Stimulated activated CD4-positive, alpha-beta T cell treated with anti-CD3 and anti-CD28 coated beads, Interleukin-4, amount 100 ng/mL, for 1 hour (primary cell): ENCODE data around the gene CD1D.
"Not testable (repeated sequence)": the region's sequence is repeated elsewhere in the genome, so short reads cannot be mapped to it uniquely, and the experiment has no call there.

Experiments
- DNase-seq: peaks from one replicate; pipeline ENCODE4 v3.0.0-alpha.2; 2020

CD1D gene

GRCh38 chr1:158180741-158181576, at the start of gene CD1D:
TSS of gene CD1D (plus strand) at chr1:158180895. CDS start at chr1:158181102, 207 bp downstream.
- DNase-seq, result no peak

DNA sequence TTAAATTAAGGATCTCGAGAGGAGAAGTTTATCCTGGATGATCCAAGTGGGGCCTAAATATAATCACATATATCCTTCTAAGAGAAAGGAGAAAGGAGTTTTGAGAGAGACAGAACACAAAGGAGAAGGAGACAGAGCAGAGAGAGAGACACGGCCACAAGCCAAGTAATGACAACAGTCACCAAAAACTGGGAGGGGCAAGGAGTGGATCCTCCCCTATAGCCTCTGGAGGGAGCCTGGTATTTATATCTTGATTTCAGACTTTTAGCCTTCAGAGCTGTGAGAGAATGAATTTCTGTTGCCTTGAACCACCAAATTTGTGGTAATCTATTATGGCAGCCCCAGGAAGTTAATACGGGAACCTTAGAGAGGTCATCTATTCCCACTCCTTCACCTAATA, 49.5 kb upstream of the CD1D start:
- no peak for DNase-seq

GRCh38 chr1:158140764-158141192, 39.9 kb upstream of the CD1D start:
- no peak for DNase-seq

GRCh38 chr1:158145173-158145719, 35.4 kb upstream of the CD1D start:
- no peak for DNase-seq

DNA sequence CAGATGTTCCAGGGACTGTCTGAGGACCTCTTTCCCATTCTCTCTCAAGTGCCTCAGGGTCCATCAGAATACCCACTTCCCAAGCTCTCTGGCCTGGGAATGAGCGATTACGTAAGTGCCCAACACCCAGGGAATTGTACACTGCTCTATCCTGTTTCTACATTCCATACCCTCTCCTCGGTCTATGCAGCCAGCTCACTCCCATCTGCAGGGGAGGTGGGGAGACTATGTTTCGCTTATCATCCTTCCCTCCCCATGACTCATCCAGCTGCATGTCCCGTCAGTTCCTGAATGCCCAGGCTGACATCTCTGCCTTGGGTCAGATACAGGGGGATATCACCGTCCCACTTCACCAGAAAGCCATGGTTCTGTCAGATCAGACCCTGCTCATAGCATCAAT, 34.5 kb upstream of the CD1D start:
- no peak for DNase-seq

DNA sequence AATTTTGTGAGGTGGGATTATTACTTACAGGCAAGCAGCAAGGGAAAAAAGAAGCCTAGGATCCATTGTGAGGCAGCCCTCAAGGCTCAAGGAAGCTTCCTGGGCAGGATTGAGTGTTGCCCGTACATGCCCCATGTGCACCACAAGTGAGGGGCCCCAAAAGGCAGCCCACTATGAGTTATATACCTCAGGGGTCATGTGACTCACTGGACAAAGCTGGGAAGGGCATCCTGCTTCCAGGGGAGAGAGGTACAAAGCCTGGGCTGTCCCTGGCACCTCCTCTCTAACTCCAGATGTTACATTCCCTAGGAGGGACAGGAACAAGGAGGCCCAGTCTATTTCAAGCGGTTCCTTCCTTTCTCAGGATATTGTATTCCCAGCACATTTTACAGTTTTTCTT, 34.0 kb upstream of the CD1D start:
- DNase-seq, result no peak

- no peak for DNase-seq
These were observed 33.3 kb upstream of the CD1D start for GRCh38 chr1:158147401-158147800.

DNA sequence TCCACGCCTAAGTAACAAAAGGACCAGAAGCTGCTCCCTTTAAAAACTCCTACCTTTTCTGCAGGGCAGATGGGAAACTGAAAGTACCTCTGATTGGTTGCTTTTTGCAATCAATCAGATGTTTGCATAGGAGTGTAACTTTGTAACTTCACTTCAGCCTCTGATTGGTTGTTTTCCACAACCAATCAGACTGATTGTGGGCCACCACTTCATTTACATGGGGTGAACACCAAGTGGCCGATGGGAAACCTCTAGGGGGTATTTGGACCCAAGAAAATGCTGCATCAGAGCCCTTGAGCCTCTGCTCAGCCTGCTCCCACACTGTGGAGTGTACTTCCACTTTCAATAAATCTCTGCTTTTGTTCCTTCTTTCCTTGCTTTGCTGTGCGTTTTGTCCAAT, 32.8 kb upstream of the CD1D start:
- DNase-seq, result no peak

- no peak for DNase-seq
These were observed 32.2 kb upstream of the CD1D start for GRCh38 chr1:158148468-158148867.

GRCh38 chr1:158149175-158149574, 31.5 kb upstream of the CD1D start:
- no peak for DNase-seq

- DNase-seq, result peak; percentile 73
These were observed 31.0 kb upstream of the CD1D start for GRCh38 chr1:158149577-158150269.

DNA sequence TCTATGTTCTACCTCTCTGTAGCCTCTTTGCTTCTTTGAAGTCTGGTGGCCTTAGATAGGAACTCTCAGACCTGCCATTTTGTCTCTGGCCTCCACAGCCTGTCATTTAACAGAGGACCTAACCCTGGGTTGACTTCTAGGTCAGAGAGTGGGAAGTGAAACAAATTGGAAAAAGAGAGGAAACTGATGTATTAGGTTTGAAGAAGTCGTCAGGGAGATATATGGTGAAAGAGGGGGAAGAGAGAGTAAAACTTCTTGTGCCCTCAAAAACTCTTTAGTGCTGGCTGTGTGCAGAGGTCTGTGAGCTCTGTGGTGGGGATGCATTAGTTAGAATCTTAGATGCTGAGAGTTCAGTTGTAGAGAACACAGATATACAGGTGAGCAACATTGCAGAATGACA, 30.2 kb upstream of the CD1D start:
- no peak for DNase-seq

DNA sequence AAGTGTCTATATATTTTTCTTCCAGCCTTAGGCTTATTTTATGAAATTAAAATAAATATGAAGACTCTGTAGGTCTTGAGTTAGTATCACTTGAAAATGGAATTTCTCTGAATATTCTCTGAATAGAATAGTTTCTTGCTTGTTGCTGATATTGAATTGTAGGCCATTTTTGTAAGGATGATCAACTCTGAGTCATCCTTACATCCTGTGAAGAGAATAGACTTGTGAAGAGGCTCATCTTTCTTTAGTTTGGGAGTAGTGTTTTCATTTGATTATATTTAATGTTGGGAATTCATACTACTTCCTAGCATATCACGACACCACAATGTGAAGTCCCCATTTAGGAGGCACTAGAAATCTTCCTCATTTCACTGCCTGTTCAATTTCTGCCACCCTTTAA, 27.5 kb upstream of the CD1D start:
- DNase-seq, result no peak

DNA sequence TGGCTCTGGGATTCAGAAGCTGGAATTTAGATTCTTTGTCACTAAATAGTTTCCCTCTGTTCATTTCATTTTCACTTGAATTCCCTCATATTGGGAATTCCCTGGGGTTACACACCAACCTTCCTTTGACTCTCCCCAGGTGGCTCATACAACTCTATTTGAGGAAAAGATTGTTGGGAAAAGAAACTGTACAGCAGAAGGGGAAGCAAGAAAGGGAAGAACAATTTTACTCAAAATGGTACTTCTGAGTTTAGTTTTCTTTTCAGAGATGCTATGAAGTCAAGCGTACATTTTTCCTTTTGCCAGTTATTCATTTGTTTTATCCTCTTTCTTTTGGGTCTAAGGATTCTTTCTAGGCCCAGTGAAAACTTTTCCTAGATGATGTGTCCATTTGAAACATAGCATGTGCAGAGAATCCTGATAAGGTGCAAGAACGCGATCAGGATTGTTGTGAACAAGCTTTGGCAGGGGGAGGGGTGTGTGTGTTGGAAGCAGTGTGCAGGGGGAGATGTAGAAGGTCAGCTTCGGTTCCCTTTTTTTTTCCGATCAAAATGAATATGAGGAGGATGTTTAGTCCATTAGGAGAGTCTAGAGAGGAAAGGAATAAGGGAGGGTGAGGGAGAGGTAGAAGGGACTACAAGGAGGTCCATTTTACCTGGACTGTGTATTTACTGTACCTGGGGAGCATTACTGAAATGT, 26.8 kb upstream of the CD1D start:
- DNase-seq, result no peak

- DNase-seq, result no peak
These were observed 26.2 kb upstream of the CD1D start for GRCh38 chr1:158154501-158154900.

DNA sequence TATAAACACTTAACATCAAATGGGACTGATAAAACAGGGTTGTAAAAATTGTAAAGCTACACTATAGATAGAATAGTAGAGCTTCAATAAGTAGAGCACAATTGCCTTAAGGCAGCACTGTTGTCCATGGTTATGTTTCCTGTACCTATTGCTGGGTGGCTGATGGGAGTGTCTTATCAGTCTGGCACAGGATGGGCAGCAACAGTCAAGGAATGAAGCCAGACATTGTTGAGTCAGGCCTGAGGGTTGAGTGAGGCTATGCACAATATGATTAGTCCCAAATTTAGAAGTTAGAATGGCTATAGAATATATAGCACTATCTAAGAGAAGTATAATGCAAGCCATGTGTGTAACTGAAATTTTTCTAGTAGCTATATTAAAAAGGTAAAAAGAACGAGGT, 25.0 kb upstream of the CD1D start:
- DNase-seq, result no peak

- no peak for DNase-seq
These were observed 21.1 kb upstream of the CD1D start for GRCh38 chr1:158159597-158159996.

GRCh38 chr1:158161446-158161845, 19.2 kb upstream of the CD1D start:
- DNase-seq, result no peak

DNA sequence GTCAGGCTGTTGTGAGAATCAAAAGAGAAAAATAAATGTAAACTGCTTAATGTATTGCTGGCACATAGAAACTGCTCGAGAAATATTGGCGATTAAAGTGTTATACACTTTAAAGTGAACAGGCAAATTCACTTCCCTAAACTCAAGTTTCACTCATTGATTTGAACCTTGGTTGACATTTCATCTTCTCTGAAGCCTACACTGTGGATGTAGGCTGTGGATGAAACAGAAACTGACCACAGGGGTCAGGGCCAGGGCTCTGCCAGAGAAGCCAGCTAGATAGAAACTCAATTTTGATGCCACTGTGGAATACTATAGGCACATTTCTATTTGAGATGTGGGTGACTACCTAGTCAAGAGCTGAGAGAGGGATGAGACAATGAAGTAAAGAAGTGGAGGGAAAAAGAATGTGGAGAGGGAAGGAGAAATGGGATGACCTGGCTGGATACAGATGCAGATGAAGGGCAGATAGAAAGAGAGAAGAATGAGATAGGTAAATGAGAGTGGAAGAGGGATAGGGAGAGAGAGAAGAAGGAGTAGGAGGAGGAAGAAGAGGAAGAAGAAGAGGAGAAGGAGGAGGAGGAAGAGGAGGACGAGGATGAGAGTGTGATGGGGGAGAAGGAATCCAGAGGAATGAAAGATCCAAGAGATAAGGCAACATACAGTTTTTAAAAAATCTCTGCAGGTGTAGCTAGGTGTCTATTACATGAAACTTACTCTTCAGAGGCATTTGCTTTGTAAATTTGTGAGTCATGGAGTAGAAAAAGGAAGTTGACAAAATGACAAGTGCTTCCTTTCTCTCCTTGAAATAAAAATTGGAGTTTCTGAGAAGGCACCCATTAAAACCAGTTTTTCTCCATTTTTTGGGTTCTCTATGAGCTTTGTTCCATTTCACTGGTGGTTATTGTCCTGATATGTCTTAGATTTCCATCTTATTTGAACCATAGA, 17.4 kb upstream of the CD1D start:
- DNase-seq, result no peak

DNA sequence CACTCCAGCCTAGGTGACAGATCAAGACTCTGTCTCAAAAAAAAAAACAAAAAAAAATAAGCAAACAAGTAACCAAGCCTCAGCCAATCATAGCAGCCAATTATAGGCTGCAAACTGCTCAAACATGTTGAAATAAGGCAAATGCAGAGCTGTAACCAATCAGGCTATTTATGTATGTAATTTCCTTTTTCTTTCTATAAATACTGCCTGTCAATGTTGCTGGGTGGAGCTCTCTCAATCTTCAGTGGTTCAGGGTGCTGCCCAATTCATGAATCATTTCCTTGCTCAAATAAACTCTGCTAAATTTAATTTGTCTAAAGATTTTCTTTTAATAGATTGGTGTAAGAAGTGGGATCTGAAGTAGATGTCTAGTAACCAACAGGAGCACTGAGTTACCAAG, 11.6 kb upstream of the CD1D start:
- no peak for DNase-seq

GRCh38 chr1:158175915-158176314, 4.8 kb upstream of the CD1D start:
- not testable (repeated sequence) for DNase-seq

DNA sequence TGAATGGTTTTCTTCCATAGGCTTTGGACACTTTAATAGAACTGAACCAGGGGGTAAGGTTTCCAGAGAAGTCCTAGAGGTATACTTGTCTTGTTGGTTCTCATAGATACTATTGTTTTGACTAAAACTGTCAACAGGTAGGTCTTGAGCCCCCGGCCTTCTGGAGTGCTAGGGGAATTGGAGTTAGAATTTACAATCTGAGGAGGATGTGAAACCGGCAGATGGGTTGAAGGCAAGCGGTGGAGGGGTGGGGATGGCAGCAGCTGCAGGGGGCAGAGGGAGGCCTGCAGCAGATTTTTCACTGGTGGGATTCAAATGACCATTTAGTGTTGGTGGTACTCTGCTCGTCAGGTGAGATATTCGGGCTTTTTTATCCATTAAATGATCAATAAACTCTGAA, 4.3 kb upstream of the CD1D start:
- DNase-seq, result no peak
